Fibroblast of lung (primary cell): ENCODE results near the gene MAMDC4. TPM values are rescaled to one million over a fixed set of nuclear protein-coding genes. Genes with fewer than 3 reads are reported as not detected.

Experiments
- DNase-seq, 2 donors: peaks; one replicate each; pipeline versions ENCODE4 v3.0.0 to v3.0.0-alpha.2; 2010; ENCODE audit warnings: low read depth in 2 of 2
- H2AFZ ChIP-seq: 2 replicates; pipeline ENCODE4 v1.5.1; 2012; ENCODE audit warnings: low read length, control low read depth, inconsistent platforms
- H3K27ac ChIP-seq: 2 replicates; pipeline ENCODE4 v1.5.1; 2011; ENCODE audit warnings: low read length, control low read depth; ENCODE audit not compliant: insufficient read depth
- H3K27me3 ChIP-seq: 2 replicates; pipeline ENCODE4 v1.5.1; 2011; ENCODE audit warnings: mild to moderate bottlenecking, low read length; ENCODE audit not compliant: control insufficient read depth, insufficient read depth
- H3K36me3 ChIP-seq: 2 replicates; pipeline ENCODE4 v1.5.1; 2011; ENCODE audit warnings: low read length; ENCODE audit not compliant: control insufficient read depth, insufficient read depth
- H3K4me1 ChIP-seq: 2 replicates; pipeline ENCODE4 v1.5.1; 2011; ENCODE audit warnings: low read length; ENCODE audit not compliant: control insufficient read depth, insufficient read depth; ENCODE audit errors: extremely low read depth
- H3K4me2 ChIP-seq: 2 replicates; pipeline ENCODE4 v1.5.1; 2011; ENCODE audit warnings: low read length, control low read depth; ENCODE audit not compliant: insufficient read depth; ENCODE audit errors: extremely low read depth
- H3K4me3 ChIP-seq, 4 experiments: fragments of 200-600 bp in 1 of 4; sonication (generic) in 1 of 4; replicated peaks in 1 of 4; 2 replicates each; pipeline ENCODE4 v1.5.1; 2011 to 2016; ENCODE audit warnings: low read length in 4 of 4, low read depth in 3 of 4, mild to moderate bottlenecking in 3 of 4, control low read depth in 2 of 4, inconsistent platforms in 1 of 4, mixed read lengths in 1 of 4; ENCODE audit not compliant: insufficient read depth in 1 of 4; ENCODE audit errors: control extremely low read depth in 1 of 4
- H3K79me2 ChIP-seq: 2 replicates; pipeline ENCODE4 v1.5.1; 2012; ENCODE audit warnings: mild to moderate bottlenecking, low read length, inconsistent platforms; ENCODE audit not compliant: control insufficient read depth, insufficient read depth
- H3K9ac ChIP-seq: 2 replicates; pipeline ENCODE4 v1.5.1; 2011; ENCODE audit warnings: mild to moderate bottlenecking, low read length, control low read depth; ENCODE audit not compliant: insufficient read depth
- H3K9me3 ChIP-seq: 2 replicates; pipeline ENCODE4 v1.5.1; 2012; ENCODE audit warnings: low read depth, low read length; ENCODE audit not compliant: control insufficient read depth, insufficient read depth
- H4K20me1 ChIP-seq: 2 replicates; pipeline ENCODE4 v1.5.1; 2011; ENCODE audit warnings: low read length; ENCODE audit not compliant: control insufficient read depth, insufficient read depth; ENCODE audit errors: extremely low read depth
- CTCF ChIP-seq, 2 donors: IDR thresholded peaks in 1 of 2; conservative IDR thresholded peaks in 1 of 2; 1 replicate in 1 of 2; 2 replicates in 1 of 2; pipeline ENCODE4 v1.5.1; 2011 to 2012; ENCODE audit warnings: low read length in 2 of 2, control low read depth in 1 of 2, inconsistent platforms in 1 of 2, low read depth in 1 of 2, mild to moderate bottlenecking in 1 of 2
- EZH2 ChIP-seq: IDR thresholded peaks from 2 replicates; pipeline ENCODE4 v1.5.1; 2012; ENCODE audit warnings: low read length, control low read depth, mild to moderate bottlenecking; ENCODE audit errors: missing control alignments
- polyA plus RNA-seq, 2 donors: library from polyadenylated mRNA; depleted of rRNA in 1 of 2; stranded (reverse) in 1 of 2; unstranded in 1 of 2; fragments of >200 nt; gene quantifications; 2 replicates each; pipeline ENCODE4 v1.2.1, GENCODE V29; 2011 to 2012; ENCODE audit warnings: missing spikeins in 1 of 2
- total RNA-seq: library from RNA; depleted of rRNA; stranded (reverse); fragments of >200 nt; gene quantifications from 2 replicates; pipeline ENCODE4 v1.2.1, GENCODE V29; 2014

The MAMDC4 gene
- total and polyA plus RNA-seq, 2 donors (not counting 1 experiment from before 2014, with no cell fraction given): 0.37 to 4.6 TPM

- H3K79me2 ChIP-seq: no peaks in the 10 kb centered on the region
- no peak overlapping the region for H3K27ac ChIP-seq
- H3K4me3 ChIP-seq: peak overlapping the region; percentile 77 to 91 (median 82)
- no peak for TF ChIP-seq CTCF (conservative IDR thresholded peaks at IDR 0.05 in 1 of 2, IDR thresholded peaks at IDR 0.05 in 1 of 2; ENCODE audit: low read depth in 1 of 2, low read length in 2 of 2)
- TF ChIP-seq EZH2: no peak
- no peak overlapping the region for H2AFZ ChIP-seq
- peaks cover 12% of the 10 kb centered on the region for H3K36me3 ChIP-seq
- no peaks in the 10 kb centered on the region for H4K20me1 ChIP-seq
- H3K27me3 ChIP-seq: peaks cover 24% of the 10 kb centered on the region
- peak; percentile 57 to 87 for DNase-seq
- H3K9me3 ChIP-seq: no peaks in the 10 kb centered on the region
- H3K4me2 ChIP-seq: peak overlapping the region; percentile 97
- peak overlapping the region; percentile 23 for H3K9ac ChIP-seq
- peaks cover 5% of the 10 kb centered on the region for H3K4me1 ChIP-seq
These were observed 4.9 kb upstream of the MAMDC4 start for GRCh38 chr9:136847088-136847825.

- H3K79me2 ChIP-seq: no peaks in the 10 kb centered on the region
- peaks cover 12% of the 10 kb centered on the region for H3K36me3 ChIP-seq
- H2AFZ ChIP-seq: no peak overlapping the region
- DNase-seq: peak; percentile 79 to 86
- peaks cover 24% of the 10 kb centered on the region for H3K27me3 ChIP-seq
- TF ChIP-seq EZH2 (no peak), CTCF (conservative IDR thresholded peaks at IDR 0.05 in 1 of 2, IDR thresholded peaks at IDR 0.05 in 1 of 2; ENCODE audit: low read depth in 1 of 2, low read length in 2 of 2) (no peak)
- peak overlapping the region; percentile 63 for H3K9ac ChIP-seq
- H3K4me3 ChIP-seq: peak overlapping the region; percentile 77 to 91 (median 82)
- no peaks in the 10 kb centered on the region for H4K20me1 ChIP-seq
- peak overlapping the region; percentile 97 for H3K4me2 ChIP-seq
- H3K9me3 ChIP-seq: no peaks in the 10 kb centered on the region
- H3K27ac ChIP-seq: no peak overlapping the region
- H3K4me1 ChIP-seq: peaks cover 5% of the 10 kb centered on the region
These were observed 4.2 kb upstream of the MAMDC4 start for GRCh38 chr9:136847826-136848392.

GRCh38 chr9:136848393-136849037 is 3.6 kb upstream of the MAMDC4 start:
- Histone ChIP-seq H3K27ac (peak overlapping the region; percentile 56), H3K36me3 (peaks cover 14% of the 10 kb centered on the region), H2AFZ (no peak overlapping the region)

More at GRCh38 chr9:136848393-136849037, 3.6 kb upstream of the MAMDC4 start:
- Histone ChIP-seq H3K4me3 (peak overlapping the region; percentile 78 to 91 (median 83)), H4K20me1 (no peaks in the 10 kb centered on the region), H3K9ac (peak overlapping the region; percentile 63), H3K79me2 (no peaks in the 10 kb centered on the region), H3K4me1 (peaks cover 3% of the 10 kb centered on the region), H3K27me3 (peaks cover 24% of the 10 kb centered on the region), H3K9me3 (no peaks in the 10 kb centered on the region), H3K4me2 (peak overlapping the region; percentile 97)
- no peak for TF ChIP-seq CTCF (conservative IDR thresholded peaks at IDR 0.05 in 1 of 2, IDR thresholded peaks at IDR 0.05 in 1 of 2; ENCODE audit: low read depth in 1 of 2, low read length in 2 of 2)
- DNase-seq: no peak
